A549 (cell line): ENCODE data around the gene GNRH2.

Experiments used
- CTCF ChIP-seq: fragments of >200 bp; sonication (Bioruptor Twin); formaldehyde crosslinking; IDR thresholded peaks from 3 replicates; pipeline ENCODE4 v1.5.1; 2016
- EP300 ChIP-seq, 2 experiments: fragments of >200 bp; sonication (Bioruptor Twin); formaldehyde crosslinking; IDR thresholded peaks; 2 replicates in 1 of 2; 3 replicates in 1 of 2; pipeline ENCODE4 v1.6.1; 2016 to 2017
- KDM1A ChIP-seq: fragments of 200-600 bp; sonication (generic); IDR thresholded peaks from 2 replicates; pipeline ENCODE4 v1.6.1; 2016; ENCODE audit warnings: low read depth, mild to moderate bottlenecking
- MAZ ChIP-seq: fragments of 150-350 bp; IDR thresholded peaks from 2 replicates; pipeline ENCODE4 v1.6.1; 2014; ENCODE audit warnings: antibody characterized with exemption, low read depth, low read length, borderline replicate concordance
- POLR2A ChIP-seq: IDR thresholded peaks from 2 replicates; pipeline ENCODE4 v1.6.1; 2012; ENCODE audit warnings: mild to moderate bottlenecking, low read length
- SMC3 ChIP-seq: fragments of >200 bp; sonication (Bioruptor Twin); formaldehyde crosslinking; IDR thresholded peaks from 3 replicates; pipeline ENCODE4 v1.6.1; 2018; ENCODE audit warnings: inconsistent platforms

GRCh38 chr20:3038454-3038853 lies 5.0 kb upstream of the GNRH2 start:
- TF ChIP-seq CTCF: no peak
- TF ChIP-seq SMC3: no peak
- TF ChIP-seq POLR2A: no peak
- TF ChIP-seq EP300 (IDR thresholded peaks at IDR 0.05): no peak
- TF ChIP-seq MAZ: no peak
- TF ChIP-seq KDM1A: no peak
